ENCODE results near the gene CACHD1.

The CACHD1 gene

DNA sequence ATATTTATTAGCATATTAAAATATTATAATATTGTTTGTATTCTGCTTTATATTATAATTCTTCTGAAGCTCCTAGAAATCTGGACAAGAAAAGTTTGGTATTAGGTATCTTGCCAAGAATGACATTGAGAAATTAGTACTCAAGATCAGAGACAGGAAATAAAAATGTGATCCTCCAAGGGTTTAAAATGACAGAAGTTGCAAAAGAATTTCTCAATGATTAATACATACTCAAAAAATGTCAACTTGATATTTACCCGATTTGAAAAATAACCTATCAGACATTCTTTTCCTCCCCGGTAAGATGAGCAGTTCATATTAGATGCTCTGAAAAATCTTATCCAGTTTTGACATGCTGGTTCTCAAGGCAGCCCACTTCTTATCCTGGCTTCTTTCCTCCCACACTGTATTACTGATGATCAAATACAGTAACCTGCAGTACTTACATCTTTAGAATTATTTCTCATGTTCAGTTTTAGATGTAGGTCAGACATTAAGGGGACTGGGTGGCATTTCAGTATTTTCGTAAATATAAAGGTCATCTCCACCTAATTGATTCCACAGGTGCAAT lies 55.3 kb downstream of the CACHD1 start:
- no peak for DNase-seq

- no peak for DNase-seq
Measured at GRCh38 chr1:64526312-64526711, 56.4 kb downstream of the CACHD1 start.

- no peak for DNase-seq
Measured at GRCh38 chr1:64527165-64527564, 57.2 kb downstream of the CACHD1 start.

GRCh38 chr1:64527786-64528185 lies 57.9 kb downstream of the CACHD1 start:
- DNase-seq = no peak

GRCh38 chr1:64530969-64531692 lies 61.2 kb downstream of the CACHD1 start:
- no peak for DNase-seq

DNA sequence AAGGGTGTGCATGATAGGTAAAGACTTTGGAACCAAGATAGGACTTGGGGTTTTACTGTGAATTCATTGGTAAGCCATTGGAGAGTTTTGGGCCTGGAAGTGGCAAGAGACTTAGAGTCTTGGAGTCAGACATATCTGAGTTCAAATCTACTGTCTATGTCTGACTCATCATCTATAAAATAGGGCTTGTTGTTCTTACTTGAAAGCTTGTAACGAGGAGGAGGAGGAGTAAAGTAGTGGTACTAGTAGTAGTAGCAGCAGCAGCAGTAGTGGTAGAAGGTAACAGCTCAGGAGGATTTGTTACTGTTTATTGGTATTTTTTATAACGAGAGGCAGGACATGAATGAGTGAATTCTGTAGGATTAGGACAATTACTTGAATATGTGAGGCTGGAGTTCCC lies 62.7 kb downstream of the CACHD1 start:
- DNase-seq = no peak

GRCh38 chr1:64535938-64536835 lies 66.3 kb downstream of the CACHD1 start:
- no peak for DNase-seq

DNA sequence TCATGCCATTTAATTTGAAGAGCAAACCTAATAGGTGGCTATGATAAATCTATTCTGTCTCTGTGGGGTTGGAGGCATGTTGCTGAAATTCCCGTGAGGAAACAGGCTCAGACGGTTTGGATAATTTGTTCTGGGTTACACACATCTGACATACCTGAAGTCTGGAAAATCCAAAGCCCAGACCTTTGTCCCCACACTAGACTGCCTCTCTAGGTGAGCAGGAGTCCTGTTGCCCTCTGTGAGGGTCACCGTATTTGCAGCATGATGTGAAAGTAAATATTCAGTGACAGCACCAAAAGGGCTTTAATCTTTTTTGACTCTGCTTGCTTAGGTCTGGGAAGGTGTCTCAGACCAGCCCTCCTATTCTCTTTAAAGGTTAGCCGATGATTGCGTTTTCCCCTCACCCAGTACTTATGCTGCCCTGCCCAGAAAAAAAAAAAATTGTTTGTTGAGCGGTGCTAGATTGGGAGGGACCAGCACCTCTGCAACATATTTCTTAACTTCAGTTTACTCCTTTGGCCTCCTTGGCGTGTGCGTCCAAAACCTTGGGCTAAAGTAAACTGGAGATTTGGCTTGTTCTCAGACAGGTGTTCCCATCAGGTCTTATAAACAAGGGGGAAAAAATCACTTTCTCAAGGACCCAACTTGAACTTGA lies 67.0 kb downstream of the CACHD1 start:
- no peak for DNase-seq

DNA sequence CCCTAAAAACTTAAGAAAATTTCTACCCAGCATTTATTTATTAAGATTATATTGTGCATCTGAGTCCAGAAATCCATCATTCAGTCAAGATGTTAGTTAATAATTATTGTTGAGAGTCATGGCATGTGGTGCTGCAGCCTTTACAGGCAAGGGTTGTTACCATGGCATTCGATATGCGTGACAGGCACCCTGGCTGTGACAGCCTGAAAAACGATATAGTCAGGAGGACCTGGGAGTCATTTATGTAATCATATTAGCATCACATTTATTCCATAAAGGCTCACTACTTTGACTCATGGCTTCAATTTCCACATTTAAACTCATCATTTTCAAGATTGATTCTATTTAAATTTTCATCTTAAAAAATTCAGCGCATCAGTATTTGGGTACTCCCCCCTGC lies 68.0 kb downstream of the CACHD1 start:
- DNase-seq = no peak

DNA sequence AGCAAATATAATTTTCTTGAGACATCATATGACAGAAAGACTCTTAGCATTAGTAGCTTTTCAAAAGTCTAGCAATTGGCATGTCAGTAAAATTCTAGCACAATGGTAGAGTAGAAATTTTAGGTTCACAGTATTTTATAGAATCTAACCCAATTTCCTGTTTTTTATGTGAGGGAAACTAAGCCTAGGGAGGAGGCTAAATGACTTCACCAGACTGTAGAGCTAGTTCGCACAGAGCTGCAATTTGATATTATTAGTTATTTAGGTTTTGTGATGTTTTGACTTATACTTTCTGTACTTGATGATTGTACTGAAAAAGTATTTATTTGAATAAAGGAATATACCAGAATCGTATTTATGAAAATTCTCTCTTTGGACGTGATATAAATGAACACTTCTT lies 68.5 kb downstream of the CACHD1 start:
- no peak for DNase-seq

DNA sequence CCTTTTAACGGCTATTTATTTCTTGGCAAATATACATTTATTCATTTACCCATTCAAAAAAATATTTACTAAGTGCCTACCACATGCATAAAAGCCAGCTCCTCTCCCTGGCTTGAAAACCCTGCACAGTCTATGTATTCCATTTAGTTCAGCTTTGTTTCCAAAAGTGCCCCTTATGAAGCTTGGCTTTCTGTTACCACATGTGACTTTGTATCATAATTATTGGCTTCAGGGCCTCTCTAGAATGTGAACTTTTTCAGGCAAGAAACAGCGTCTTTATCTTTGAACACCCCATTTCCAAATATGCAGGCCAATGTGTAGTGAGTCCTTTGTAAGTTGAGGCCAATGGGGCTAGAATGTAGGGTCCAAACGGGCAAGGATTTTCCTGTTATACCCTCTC lies 69.4 kb downstream of the CACHD1 start:
- no peak for DNase-seq

GRCh38 chr1:64539781-64540218 lies 69.9 kb downstream of the CACHD1 start:
- DNase-seq = no peak

GRCh38 chr1:64540265-64540791 lies 70.4 kb downstream of the CACHD1 start:
- DNase-seq = no peak

GRCh38 chr1:64542118-64542517 lies 72.2 kb downstream of the CACHD1 start:
- DNase-seq = no peak

GRCh38 chr1:64543831-64544230 lies 73.9 kb downstream of the CACHD1 start:
- no peak for DNase-seq

- DNase-seq = no peak
Measured at GRCh38 chr1:64545118-64545843, 75.4 kb downstream of the CACHD1 start.

DNA sequence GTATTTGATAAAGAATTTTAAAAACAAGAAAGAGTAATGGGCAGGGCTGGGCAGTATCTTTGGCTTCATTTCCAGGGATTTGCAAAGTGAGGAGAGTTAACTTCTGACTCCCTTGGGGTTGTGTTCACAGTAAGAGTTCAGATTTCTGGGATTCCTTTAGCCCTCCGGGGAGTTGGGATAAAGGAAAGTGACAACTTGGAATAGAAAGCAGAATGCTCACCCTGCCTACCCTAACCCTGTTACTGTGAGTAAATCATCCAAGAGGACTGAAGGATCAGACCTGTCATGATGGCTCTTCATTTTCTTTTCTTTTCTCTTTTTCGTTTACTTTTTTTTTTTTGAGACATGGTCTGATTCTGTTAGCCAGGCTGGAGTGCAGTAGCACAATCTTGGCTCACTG lies 76.1 kb downstream of the CACHD1 start:
- no peak for DNase-seq

DNA sequence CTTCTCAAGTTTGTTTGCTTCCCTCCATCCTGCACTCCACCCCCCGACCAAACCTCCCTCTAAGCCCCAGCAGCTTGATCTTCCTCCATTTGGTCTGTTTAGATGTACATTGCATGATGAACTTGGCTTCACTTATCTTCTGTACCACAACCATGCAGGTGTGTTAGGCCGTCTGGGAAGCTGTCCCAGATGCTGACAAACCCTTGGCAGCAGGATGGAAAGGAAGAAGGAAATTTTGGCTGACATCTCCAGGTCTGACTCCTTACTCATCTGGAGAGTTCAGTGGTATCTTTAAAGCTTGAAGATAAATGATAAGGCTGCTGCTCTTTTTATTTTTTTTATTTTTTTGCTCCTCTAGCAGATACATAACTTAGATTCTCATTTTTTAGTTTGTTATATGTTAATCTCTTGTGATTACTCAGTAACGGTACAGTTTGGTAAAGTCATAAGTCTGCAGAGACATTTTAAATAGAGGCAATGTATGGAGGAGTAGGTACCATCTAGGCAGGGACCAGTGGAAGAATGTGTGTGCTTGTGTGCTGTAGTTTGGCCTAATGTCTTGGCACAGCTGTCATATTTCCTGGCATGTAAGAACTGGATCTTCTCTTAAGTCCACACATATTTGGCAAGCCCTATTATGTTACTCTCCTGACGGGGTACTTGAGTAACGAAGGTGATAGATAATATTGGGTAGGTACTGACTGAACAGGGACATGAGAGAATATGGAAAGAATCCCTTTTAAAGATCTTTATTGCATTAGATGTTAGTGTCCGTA lies 79.7 kb downstream of the CACHD1 start:
- no peak for DNase-seq

DNA sequence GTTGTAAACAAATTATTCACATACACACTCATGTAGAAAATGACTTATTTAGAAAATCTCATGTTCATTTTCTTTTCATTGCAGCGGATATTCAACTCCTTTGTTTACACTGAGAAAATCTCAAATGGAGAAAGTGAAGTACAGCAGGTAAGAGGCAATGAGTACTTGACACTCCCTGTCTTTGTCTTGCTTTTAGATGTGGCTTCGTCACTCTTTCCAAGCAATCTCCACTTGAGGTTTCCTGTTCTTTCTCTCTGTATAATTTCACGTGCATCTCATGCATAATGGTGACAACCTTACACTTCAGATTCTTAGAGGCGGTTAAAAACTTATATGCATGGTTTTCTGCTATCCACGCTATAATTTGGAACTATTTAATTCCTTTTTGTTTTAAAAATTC lies 80.6 kb downstream of the CACHD1 start:
- DNase-seq = no peak

DNA sequence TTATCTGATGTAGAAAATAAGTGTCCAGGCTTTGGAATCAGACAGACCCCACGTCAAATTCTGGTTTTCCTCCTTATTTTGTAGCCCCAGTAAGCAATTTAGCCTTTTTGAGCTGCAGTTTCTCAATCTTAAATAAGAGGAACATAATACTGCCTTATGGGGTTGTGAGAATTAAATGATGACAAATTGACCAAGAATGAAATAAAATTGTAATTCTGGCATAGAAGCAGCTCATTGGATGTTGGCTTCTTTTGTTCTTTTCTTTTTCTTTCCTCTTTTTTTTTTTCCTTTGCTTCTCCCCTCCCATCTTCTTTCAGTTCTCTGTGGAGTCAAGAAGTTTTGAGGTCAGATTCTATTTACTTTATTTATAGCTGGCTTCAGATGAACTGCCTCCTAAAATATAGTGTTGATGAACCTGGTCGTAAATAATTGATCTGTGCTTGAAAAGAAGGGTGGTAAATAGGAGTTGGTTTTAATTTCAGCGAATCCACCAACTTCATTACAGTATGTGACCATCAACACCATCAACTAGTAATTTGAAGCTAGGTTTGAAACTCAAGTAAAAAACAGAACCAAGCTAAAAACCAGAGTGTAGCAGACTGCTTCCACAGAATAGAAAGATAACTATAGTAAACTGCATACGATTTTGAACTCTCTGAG lies 81.1 kb downstream of the CACHD1 start:
- DNase-seq = no peak

DNA sequence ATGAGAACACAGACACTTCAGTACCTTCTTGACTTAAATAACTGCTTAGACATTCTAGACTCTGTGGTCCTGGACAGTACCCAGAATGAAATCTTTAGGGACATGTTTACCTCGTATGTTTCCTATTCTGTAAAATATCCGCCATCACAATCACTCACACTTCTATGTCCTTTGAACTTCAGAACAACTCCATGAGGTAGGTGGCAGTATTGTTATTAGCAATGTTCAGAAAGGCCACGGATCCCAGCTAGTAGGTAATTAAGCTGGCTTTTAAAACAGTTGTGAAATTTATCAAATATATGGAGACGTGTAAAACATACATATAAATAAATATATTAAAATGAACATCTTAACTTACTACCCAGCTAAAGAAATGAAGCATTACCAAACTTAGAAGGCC lies 83.4 kb downstream of the CACHD1 start:
- DNase-seq = no peak

All from effector CD8-positive, alpha-beta T cell (primary cell).